Measurements from ENCODE around the gene NFATC1. TPM values are rescaled to one million over a fixed set of nuclear protein-coding genes. Genes with fewer than 3 reads are reported as not detected.

The NFATC1 gene
- polyA plus RNA-seq, 1 of the 3 experiments (the other 2 are of a cell fraction): 0.02 TPM

- ChIA-PET POLR2A (no interaction called here), CTCF (no interaction called here)
- H3K4me3 ChIP-seq (ENCODE audit: low read depth in 2 of 2, low read length in 1 of 2): no peak overlapping the region
- H4K20me1 ChIP-seq (ENCODE audit: insufficient read depth): no peaks in the 10 kb centered on the region
- H3K36me3 ChIP-seq (replicated peaks in 1 of 2; ENCODE audit: control insufficient read depth in 1 of 2, insufficient read depth in 2 of 2, low read length in 1 of 2): no peaks in the 10 kb centered on the region
- no peaks in the 10 kb centered on the region for H3K9me2 ChIP-seq
- H3K79me2 ChIP-seq (ENCODE audit: insufficient read depth): no peaks in the 10 kb centered on the region
- DNase-seq: no peak
- H3K4me1 ChIP-seq (ENCODE audit: control insufficient read depth in 1 of 2, insufficient read depth in 2 of 2, low read depth in 1 of 2, low read length in 1 of 2): no peaks in the 10 kb centered on the region
- H3K9ac ChIP-seq: no peak overlapping the region
- H3K4me2 ChIP-seq: no peak overlapping the region
- no peak for TF ChIP-seq PBX3 (IDR thresholded peaks at IDR 0.05)
- TF ChIP-seq FOXJ3 (CRISPR knock-in tag; IDR thresholded peaks at IDR 0.05): no peak
- no peak for TF ChIP-seq GABPA (IDR thresholded peaks at IDR 0.05; ENCODE audit: low read depth)
- no peak for TF ChIP-seq NRF1 (IDR thresholded peaks at IDR 0.05; ENCODE audit: low read depth, low read length)
- TF ChIP-seq SMC3 (IDR thresholded peaks at IDR 0.05; ENCODE audit: low read depth, low read length): no peak
- TF ChIP-seq RCOR1 (IDR thresholded peaks at IDR 0.05; ENCODE audit: low read length): no peak
- TF ChIP-seq YY1 (IDR thresholded peaks at IDR 0.05; ENCODE audit: low read depth): no peak
- no peak for TF ChIP-seq FOXM1 (IDR thresholded peaks at IDR 0.05; ENCODE audit: low read depth)
- TF ChIP-seq NFIC (IDR thresholded peaks at IDR 0.05; ENCODE audit: borderline replicate concordance): no peak
- no peak for TF ChIP-seq MXI1 (IDR thresholded peaks at IDR 0.05; ENCODE audit: low read depth, low read length)
- no peak for TF ChIP-seq TAF1 (IDR thresholded peaks at IDR 0.05; ENCODE audit: borderline replicate concordance, low read depth, low read length)
- TF ChIP-seq GATA2 (CRISPR knock-in tag; IDR thresholded peaks at IDR 0.05): no peak
- no peak for TF ChIP-seq CTCF (IDR thresholded peaks at IDR 0.05)
- no peak for TF ChIP-seq FOSL2 (IDR thresholded peaks at IDR 0.05; ENCODE audit: borderline replicate concordance, low read depth)
- TF ChIP-seq EP300 (IDR thresholded peaks at IDR 0.05; ENCODE audit: borderline replicate concordance in 1 of 2, low read depth in 1 of 2, low read length in 1 of 2): no peak
- TF ChIP-seq CHD2 (IDR thresholded peaks at IDR 0.05; ENCODE audit: low read length, partially characterized antibody): no peak
- no peak for TF ChIP-seq ZBTB33 (IDR thresholded peaks at IDR 0.05; ENCODE audit: borderline replicate concordance, low read depth)
- no peak overlapping the region for H2AFZ ChIP-seq (ENCODE audit: low read depth)
- H3K27ac ChIP-seq (ENCODE audit: low read depth in 2 of 2, low read length in 1 of 2): no peak overlapping the region
- WGBS (ENCODE audit: low lambda C conversion rate): 8% methylated on average over 5 of the region's 9 CpGs
- no peaks in the 10 kb centered on the region for H3K9me3 ChIP-seq
- no peaks in the 10 kb centered on the region for H3F3A ChIP-seq (replicated peaks; ENCODE audit: insufficient read depth)
- H3K27me3 ChIP-seq (ENCODE audit: insufficient read depth): peaks cover 73% of the 10 kb centered on the region
Observed at GRCh38 chr18:79521416-79522205, 125.9 kb downstream of the NFATC1 start.
